IMR-90 (cell line): ENCODE data around the gene SLC35A4. TPM values are rescaled to one million over a fixed set of nuclear protein-coding genes. Genes with fewer than 3 reads are reported as not detected.

Experiments used
- ATAC-seq: fragments of 200-7000 bp; cut with Tn5 transposase; 2 replicates; pipeline ENCODE4 v1.9.1; 2020; ENCODE audit warnings: low read depth, mild to moderate bottlenecking, moderate library complexity
- BruUV-seq: library from RNA; stranded (reverse); fragments of 400-500 nt; replicated peaks from 2 replicates; lab custom pipeline; 2021; lab: Mats Ljungman, UMichigan
- CTCF ChIA-PET: fragments of 300-600 bp; formaldehyde crosslinking; extraction: SDS; loops from one replicate; lab custom pipeline; 2021; ENCODE audit warnings: antibody characterized with exemption; lab: Yijun Ruan, JAX
- POLR2A ChIA-PET: fragments of 300-600 bp; sonication (Branson Sonifier 250); formaldehyde crosslinking; loops from one replicate; lab custom pipeline; 2022; ENCODE audit warnings: antibody characterized with exemption; ENCODE audit not compliant: unreplicated experiment; lab: Charles Lee
- DNase-seq: peaks from one replicate; pipeline ENCODE4 v3.0.0; 2013
- H2AFZ ChIP-seq: replicated peaks from 2 replicates; pipeline ENCODE3; 2013; ENCODE audit warnings: low read length, mild to moderate bottlenecking; ENCODE audit not compliant: poor library complexity
- H2AK5ac ChIP-seq: 2 replicates; pipeline ENCODE4 v1.6.1; 2013; ENCODE audit warnings: low read depth, low read length, inconsistent platforms
- H2AK9ac ChIP-seq: replicated peaks from 2 replicates; pipeline ENCODE3; 2013; ENCODE audit warnings: mild to moderate bottlenecking, low read depth, low read length, moderate library complexity; ENCODE audit not compliant: poor library complexity
- H2BK120ac ChIP-seq: 2 replicates; pipeline ENCODE4 v1.6.1; 2013; ENCODE audit warnings: low read depth, low read length, inconsistent platforms
- H2BK15ac ChIP-seq: 3 replicates; pipeline ENCODE4 v1.6.1; 2013; ENCODE audit warnings: low read depth, low read length, inconsistent platforms
- H2BK20ac ChIP-seq: 2 replicates; pipeline ENCODE4 v1.6.1; 2013; ENCODE audit warnings: low read depth, mild to moderate bottlenecking, inconsistent platforms, low read length, moderate library complexity
- H2BK5ac ChIP-seq: 2 replicates; pipeline ENCODE4 v1.6.1; 2013; ENCODE audit warnings: mild to moderate bottlenecking, low read depth, low read length, inconsistent platforms; ENCODE audit not compliant: poor library complexity, severe bottlenecking
- H3K14ac ChIP-seq: replicated peaks from 2 replicates; pipeline ENCODE4 v1.6.1; 2013; ENCODE audit warnings: low read depth, low read length, inconsistent platforms
- H3K18ac ChIP-seq: 2 replicates; pipeline ENCODE4 v1.6.1; 2013; ENCODE audit warnings: low read depth, low read length, control low read depth
- H3K23ac ChIP-seq: 2 replicates; pipeline ENCODE4 v1.6.1; 2013; ENCODE audit warnings: low read depth, low read length, inconsistent platforms
- H3K27ac ChIP-seq: 2 replicates; pipeline ENCODE4 v1.5.1; 2013; ENCODE audit warnings: mild to moderate bottlenecking, control low read depth, low read length; ENCODE audit not compliant: insufficient read depth
- H3K27me3 ChIP-seq: 2 replicates; pipeline ENCODE4 v1.6.1; 2013; ENCODE audit warnings: low read length; ENCODE audit not compliant: control insufficient read depth, insufficient read depth
- H3K36me3 ChIP-seq: 2 replicates; pipeline ENCODE4 v1.6.1; 2013; ENCODE audit warnings: low read length, mixed read lengths; ENCODE audit not compliant: control insufficient read depth, insufficient read depth
- H3K4ac ChIP-seq: 2 replicates; pipeline ENCODE4 v1.6.1; 2013; ENCODE audit warnings: low read depth, low read length, inconsistent platforms
- H3K4me1 ChIP-seq: 2 replicates; pipeline ENCODE4 v1.6.1; 2013; ENCODE audit warnings: low read length, mixed read lengths; ENCODE audit not compliant: control insufficient read depth, insufficient read depth
- H3K4me2 ChIP-seq: 2 replicates; pipeline ENCODE4 v1.6.1; 2013; ENCODE audit warnings: low read depth, mild to moderate bottlenecking, control low read depth, low read length, moderate library complexity
- H3K4me3 ChIP-seq: 2 replicates; pipeline ENCODE4 v1.5.1; 2013; ENCODE audit warnings: low read depth, mild to moderate bottlenecking, control low read depth, low read length, moderate library complexity; ENCODE audit not compliant: insufficient read depth
- H3K56ac ChIP-seq: 2 replicates; pipeline ENCODE4 v1.6.1; 2013; ENCODE audit warnings: low read length, inconsistent platforms; ENCODE audit not compliant: insufficient read depth; ENCODE audit errors: extremely low read depth
- H3K79me1 ChIP-seq, 2 experiments: 2 replicates each; pipeline ENCODE4 v1.6.1; 2013; ENCODE audit warnings: low read length in 2 of 2, inconsistent platforms in 1 of 2, low read depth in 1 of 2
- H3K9ac ChIP-seq: 2 replicates; pipeline ENCODE4 v1.6.1; 2013; ENCODE audit warnings: low read depth, low read length, control low read depth
- H3K9me1 ChIP-seq: 2 replicates; pipeline ENCODE4 v1.6.1; 2013; ENCODE audit warnings: low read length, inconsistent platforms; ENCODE audit not compliant: insufficient read depth
- H3K9me3 ChIP-seq: 2 replicates; pipeline ENCODE4 v1.6.1; 2013; ENCODE audit warnings: low read length; ENCODE audit not compliant: control insufficient read depth, insufficient read depth
- H4K20me1 ChIP-seq: 2 replicates; pipeline ENCODE4 v1.6.1; 2013; ENCODE audit warnings: low read length, inconsistent platforms; ENCODE audit not compliant: insufficient read depth
- H4K5ac ChIP-seq: 2 replicates; pipeline ENCODE4 v1.6.1; 2013; ENCODE audit warnings: mild to moderate bottlenecking, low read depth, low read length, control low read depth
- H4K8ac ChIP-seq, 2 experiments: 2 replicates each; pipeline ENCODE4 v1.6.1; 2013; ENCODE audit warnings: low read depth in 2 of 2, low read length in 2 of 2, control low read depth in 1 of 2, inconsistent platforms in 1 of 2
- H4K91ac ChIP-seq: 2 replicates; pipeline ENCODE4 v1.6.1; 2013; ENCODE audit warnings: low read depth, low read length, inconsistent platforms; ENCODE audit not compliant: insufficient read depth
- CEBPB ChIP-seq: IDR thresholded peaks from 2 replicates; pipeline ENCODE4 v1.6.1; 2012; ENCODE audit warnings: low read depth, low read length, improper control_type of control experiment
- CHD1 ChIP-seq: IDR thresholded peaks from 2 replicates; pipeline ENCODE4 v1.6.1; 2012; ENCODE audit warnings: low read depth, low read length, improper control_type of control experiment
- FOS ChIP-seq: fragments of 150-350 bp; IDR thresholded peaks from 2 replicates; pipeline ENCODE4 v1.6.1; 2016; ENCODE audit warnings: low read depth, low read length
- MAFK ChIP-seq: IDR thresholded peaks from 2 replicates; pipeline ENCODE4 v1.6.1; 2012; ENCODE audit warnings: low read depth, low read length, improper control_type of control experiment
- NFE2L2 ChIP-seq: fragments of 150-350 bp; IDR thresholded peaks from 2 replicates; pipeline ENCODE4 v1.6.1; 2016; ENCODE audit warnings: low read depth, mild to moderate bottlenecking, low read length
- POLR2A ChIP-seq: IDR thresholded peaks from 2 replicates; pipeline ENCODE4 v1.6.1; 2012; ENCODE audit warnings: mild to moderate bottlenecking, low read depth, low read length
- RCOR1 ChIP-seq: IDR thresholded peaks from 2 replicates; pipeline ENCODE4 v1.6.1; 2012; ENCODE audit warnings: mild to moderate bottlenecking, low read length, improper control_type of control experiment; ENCODE audit not compliant: insufficient replicate concordance
- RFX5 ChIP-seq: IDR thresholded peaks from 2 replicates; pipeline ENCODE4 v1.8.0; 2012; ENCODE audit warnings: low read depth, mild to moderate bottlenecking, low read length, moderate library complexity
- SMC3 ChIP-seq: fragments of 150-350 bp; IDR thresholded peaks from 2 replicates; pipeline ENCODE4 v1.6.1; 2016; ENCODE audit warnings: low read depth, mild to moderate bottlenecking, antibody characterized with exemption, low read length, moderate library complexity
- WGBS, 2 experiments: methylation state at CpG; one replicate each; pipeline versions ENCODE4 v1.1.5 to v1.1.7; 2013; ENCODE audit warnings: missing lambda C conversion rate in 2 of 2; ENCODE audit not compliant: insufficient read length in 1 of 2; ENCODE audit errors: extremely low coverage in 2 of 2; 5-methylcytosine and 5-hydroxymethylcytosine counted together
- dilution Hi-C: fragments of 300-500 bp; cut with HindIII; formaldehyde crosslinking; loops from one replicate; pipeline ENCODE4 v1.14.3; 2018; ENCODE audit warnings: low sequenced_read_pairs; ENCODE audit not compliant: unreplicated experiment
- in situ Hi-C: fragments of 300-500 bp; cut with MboI; formaldehyde crosslinking; loops from 3 replicates; pipeline ENCODE4 v1.14.3; 2019; ENCODE audit warnings: low sequenced_read_pairs, inconsistent platforms, mixed read lengths
- intact Hi-C: fragments of 100-400 bp; cut with micrococcal nuclease; formaldehyde crosslinking; loops from 2 replicates; pipeline ENCODE4 v1.10.0; 2022
- polyA plus RNA-seq, 3 experiments: library from polyadenylated mRNA; depleted of rRNA; stranded (reverse); fragments of >200 nt; gene quantifications; 2 replicates each; pipeline ENCODE4 v1.2.3, GENCODE V29; 2012; ENCODE audit warnings: low replicate concordance in 1 of 3
- total RNA-seq: library from RNA; depleted of rRNA; stranded (reverse); fragments of >200 nt; gene quantifications from 2 replicates; pipeline ENCODE4 v1.2.3, GENCODE V29; 2012
- TF ChIP-seq, protein P1 (sequence below): fragments of 150-350 bp; IDR thresholded peaks from 2 replicates; pipeline ENCODE4 v1.6.1; 2017; ENCODE audit warnings: mild to moderate bottlenecking, antibody characterized with exemption, low read length, low read depth
- TF ChIP-seq, protein P2 (sequence below): fragments of 150-350 bp; IDR thresholded peaks from 2 replicates; pipeline ENCODE4 v1.6.1; 2016; ENCODE audit warnings: low read depth, mild to moderate bottlenecking, low read length, moderate library complexity, borderline replicate concordance

SLC35A4 gene
- total and polyA plus RNA-seq, 2 of the 4 experiments (the other 2 are of a cell fraction), result 19.2 to 66.4 TPM

DNA sequence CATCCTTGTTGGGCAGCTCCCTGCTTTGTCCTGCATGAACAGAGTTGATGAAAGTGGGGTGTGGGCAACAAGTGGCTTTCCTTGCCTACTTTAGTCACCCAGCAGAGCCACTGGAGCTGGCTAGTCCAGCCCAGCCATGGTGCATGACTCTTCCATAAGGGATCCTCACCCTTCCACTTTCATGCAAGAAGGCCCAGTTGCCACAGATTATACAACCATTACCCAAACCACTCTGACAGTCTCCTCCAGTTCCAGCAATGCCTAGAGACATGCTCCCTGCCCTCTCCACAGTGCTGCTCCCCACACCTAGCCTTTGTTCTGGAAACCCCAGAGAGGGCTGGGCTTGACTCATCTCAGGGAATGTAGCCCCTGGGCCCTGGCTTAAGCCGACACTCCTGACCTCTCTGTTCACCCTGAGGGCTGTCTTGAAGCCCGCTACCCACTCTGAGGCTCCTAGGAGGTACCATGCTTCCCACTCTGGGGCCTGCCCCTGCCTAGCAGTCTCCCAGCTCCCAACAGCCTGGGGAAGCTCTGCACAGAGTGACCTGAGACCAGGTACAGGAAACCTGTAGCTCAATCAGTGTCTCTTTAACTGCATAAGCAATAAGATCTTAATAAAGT lies 3.9 kb downstream of the SLC35A4 start:
- no TSS peak for BruUV-seq

More for the DNA sequence above, 3.9 kb downstream of the SLC35A4 start:
- H4K8ac ChIP-seq, result no peak overlapping the region
- peaks cover 25% of the 10 kb centered on the region for H3K36me3 ChIP-seq
- dilution Hi-C loops, result no loop called here
- no peak for DNase-seq
- H2AFZ ChIP-seq, result peak overlapping the region; percentile 46
- H2AK9ac ChIP-seq, result no peak overlapping the region
- H3K14ac ChIP-seq, result no peak overlapping the region
- no peak for ATAC-seq
- CTCF ChIA-PET, result no interaction called here
- H2BK120ac ChIP-seq, result no peak overlapping the region
- no peak overlapping the region for H3K18ac ChIP-seq
- H3K9me1 ChIP-seq, result peaks cover 17% of the 10 kb centered on the region
- H2BK15ac ChIP-seq, result no peak overlapping the region
- no peak for TF ChIP-seq MAFK
- TF ChIP-seq POLR2A, result no peak
- TF ChIP-seq SMC3, result no peak
- no peak for TF ChIP-seq CEBPB
- TF ChIP-seq, protein P1, sequence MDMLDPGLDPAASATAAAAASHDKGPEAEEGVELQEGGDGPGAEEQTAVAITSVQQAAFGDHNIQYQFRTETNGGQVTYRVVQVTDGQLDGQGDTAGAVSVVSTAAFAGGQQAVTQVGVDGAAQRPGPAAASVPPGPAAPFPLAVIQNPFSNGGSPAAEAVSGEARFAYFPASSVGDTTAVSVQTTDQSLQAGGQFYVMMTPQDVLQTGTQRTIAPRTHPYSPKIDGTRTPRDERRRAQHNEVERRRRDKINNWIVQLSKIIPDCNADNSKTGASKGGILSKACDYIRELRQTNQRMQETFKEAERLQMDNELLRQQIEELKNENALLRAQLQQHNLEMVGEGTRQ, result no peak
- no peak for TF ChIP-seq FOS
- TF ChIP-seq, protein P2, sequence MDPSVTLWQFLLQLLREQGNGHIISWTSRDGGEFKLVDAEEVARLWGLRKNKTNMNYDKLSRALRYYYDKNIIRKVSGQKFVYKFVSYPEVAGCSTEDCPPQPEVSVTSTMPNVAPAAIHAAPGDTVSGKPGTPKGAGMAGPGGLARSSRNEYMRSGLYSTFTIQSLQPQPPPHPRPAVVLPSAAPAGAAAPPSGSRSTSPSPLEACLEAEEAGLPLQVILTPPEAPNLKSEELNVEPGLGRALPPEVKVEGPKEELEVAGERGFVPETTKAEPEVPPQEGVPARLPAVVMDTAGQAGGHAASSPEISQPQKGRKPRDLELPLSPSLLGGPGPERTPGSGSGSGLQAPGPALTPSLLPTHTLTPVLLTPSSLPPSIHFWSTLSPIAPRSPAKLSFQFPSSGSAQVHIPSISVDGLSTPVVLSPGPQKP, result no peak
- no peak for TF ChIP-seq NFE2L2
- no peak for TF ChIP-seq RCOR1
- no peak for TF ChIP-seq CHD1
- no peak for TF ChIP-seq RFX5
- no peak overlapping the region for H3K56ac ChIP-seq
- H2BK5ac ChIP-seq, result no peak overlapping the region
- no peaks in the 10 kb centered on the region for H3K27me3 ChIP-seq
- H3K79me1 ChIP-seq, result peaks cover 23 to 44% of the 10 kb centered on the region in 2 experiments
- in situ Hi-C loops, result no loop called here
- intact Hi-C loops, result no loop called here
- peaks cover 5% of the 10 kb centered on the region for H3K4me1 ChIP-seq
- no CpG with 5 or more reads among the region's 2 CpGs for WGBS, 2 experiments
- no peak overlapping the region for H3K4me3 ChIP-seq
- no peak overlapping the region for H3K23ac ChIP-seq
- no peak overlapping the region for H3K27ac ChIP-seq
- no peak overlapping the region for H2BK20ac ChIP-seq
- no peak overlapping the region for H3K4me2 ChIP-seq
- H4K5ac ChIP-seq, result no peak overlapping the region
- H4K91ac ChIP-seq, result no peak overlapping the region
- H4K20me1 ChIP-seq, result no peaks in the 10 kb centered on the region
- H3K9me3 ChIP-seq, result no peaks in the 10 kb centered on the region
- no peak overlapping the region for H3K9ac ChIP-seq
- no peak overlapping the region for H2AK5ac ChIP-seq
- H3K4ac ChIP-seq, result no peak overlapping the region
- POLR2A ChIA-PET, result no interaction called here
